ENCODE results near the gene RPS2.
"Not testable (repeated sequence)": the region's sequence is repeated elsewhere in the genome, so short reads cannot be mapped to it uniquely, and the experiment has no call there.

GRCh38 chr16:1958143-1958491, 6.5 kb downstream of the RPS2 start:
- TF ChIP-seq POLR2A (IDR thresholded peaks at IDR 0.05; ENCODE audit: low read length); GATA1 (IDR thresholded peaks at IDR 0.05; ENCODE audit: low read depth, low read length): not testable (repeated sequence)

Measured in erythroblast (primary cell).